SK-N-SH treated with all-trans-retinoic acid at 6 μM for 48 hours (cell line): ENCODE measurements around the gene NCF2.

Experiments used
- ARNTL ChIP-seq: fragments of 450-650 bp; formaldehyde crosslinking; IDR thresholded peaks from 2 replicates; pipeline ENCODE4 v1.5.0; 2020; ENCODE audit warnings: low read depth, mild to moderate bottlenecking, moderate library complexity, borderline replicate concordance
- CSDC2 ChIP-seq: fragments of 250-450 bp; sonication (Bioruptor Pico); IDR thresholded peaks from 2 replicates; pipeline ENCODE4 v1.5.0; 2020; ENCODE audit warnings: mild to moderate bottlenecking, moderate library complexity
- ISL1 ChIP-seq: fragments of 250-450 bp; sonication (Bioruptor Pico); IDR thresholded peaks from 2 replicates; pipeline ENCODE4 v2.1.2; 2022; ENCODE audit warnings: mild to moderate bottlenecking, moderate library complexity
- OSR1 ChIP-seq: fragments of 250-450 bp; sonication (Bioruptor Pico); IDR thresholded peaks from 2 replicates; pipeline ENCODE4 v1.8.0; 2022; ENCODE audit warnings: moderate library complexity, mild to moderate bottlenecking, inconsistent platforms
- PATZ1 ChIP-seq: fragments of 250-450 bp; sonication (Bioruptor Pico); IDR thresholded peaks from 2 replicates; pipeline ENCODE4 v1.8.0; 2020; ENCODE audit warnings: mild to moderate bottlenecking, moderate library complexity, borderline replicate concordance
- SNAI2 ChIP-seq: fragments of 250-450 bp; sonication (Bioruptor Pico); IDR thresholded peaks from 2 replicates; pipeline ENCODE4 v1.5.0; 2020; ENCODE audit warnings: mild to moderate bottlenecking, moderate library complexity
- TCF4 ChIP-seq: fragments of 250-450 bp; sonication (Bioruptor Pico); IDR thresholded peaks from 2 replicates; pipeline ENCODE4 v1.8.0; 2021; ENCODE audit warnings: mild to moderate bottlenecking, moderate library complexity, borderline replicate concordance
- ZC3H10 ChIP-seq: fragments of 250-450 bp; sonication (Bioruptor Pico); IDR thresholded peaks from 2 replicates; pipeline ENCODE4 v1.5.1; 2021; ENCODE audit warnings: mild to moderate bottlenecking, moderate library complexity
- ZFP3 ChIP-seq: fragments of 250-450 bp; sonication (Bioruptor Pico); IDR thresholded peaks from 2 replicates; pipeline ENCODE4 v1.5.0; 2020; ENCODE audit warnings: mild to moderate bottlenecking, moderate library complexity
- TF ChIP-seq, protein P1 (sequence below): fragments of 250-450 bp; sonication (Bioruptor Pico); IDR thresholded peaks from 2 replicates; pipeline ENCODE4 v1.5.1; 2020; ENCODE audit warnings: low read depth, mild to moderate bottlenecking, moderate library complexity
- TF ChIP-seq, protein P2 (sequence below): fragments of 250-450 bp; sonication (Bioruptor Pico); IDR thresholded peaks from 2 replicates; pipeline ENCODE4 v1.5.0; 2020; ENCODE audit warnings: mild to moderate bottlenecking, moderate library complexity

GRCh38 chr1:183515002-183515689, 75.1 kb downstream of the NCF2 start:
- no peak for TF ChIP-seq TCF4 (CRISPR knock-in tag)
- TF ChIP-seq ZFP3, result no peak
- no peak for TF ChIP-seq ARNTL (CRISPR knock-in tag)
- TF ChIP-seq CSDC2 (CRISPR knock-in tag), result no peak
- TF ChIP-seq SNAI2, result no peak
- no peak for TF ChIP-seq PATZ1 (CRISPR knock-in tag)
- no peak for TF ChIP-seq ISL1 (CRISPR knock-in tag)
- TF ChIP-seq OSR1 (CRISPR knock-in tag), result no peak
- TF ChIP-seq ZC3H10 (CRISPR knock-in tag), result no peak
- TF ChIP-seq, protein P1, sequence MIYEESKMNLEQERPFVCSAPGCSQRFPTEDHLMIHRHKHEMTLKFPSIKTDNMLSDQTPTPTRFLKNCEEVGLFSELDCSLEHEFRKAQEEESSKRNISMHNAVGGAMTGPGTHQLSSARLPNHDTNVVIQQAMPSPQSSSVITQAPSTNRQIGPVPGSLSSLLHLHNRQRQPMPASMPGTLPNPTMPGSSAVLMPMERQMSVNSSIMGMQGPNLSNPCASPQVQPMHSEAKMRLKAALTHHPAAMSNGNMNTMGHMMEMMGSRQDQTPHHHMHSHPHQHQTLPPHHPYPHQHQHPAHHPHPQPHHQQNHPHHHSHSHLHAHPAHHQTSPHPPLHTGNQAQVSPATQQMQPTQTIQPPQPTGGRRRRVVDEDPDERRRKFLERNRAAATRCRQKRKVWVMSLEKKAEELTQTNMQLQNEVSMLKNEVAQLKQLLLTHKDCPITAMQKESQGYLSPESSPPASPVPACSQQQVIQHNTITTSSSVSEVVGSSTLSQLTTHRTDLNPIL (CRISPR knock-in tag), result no peak
- TF ChIP-seq, protein P2, sequence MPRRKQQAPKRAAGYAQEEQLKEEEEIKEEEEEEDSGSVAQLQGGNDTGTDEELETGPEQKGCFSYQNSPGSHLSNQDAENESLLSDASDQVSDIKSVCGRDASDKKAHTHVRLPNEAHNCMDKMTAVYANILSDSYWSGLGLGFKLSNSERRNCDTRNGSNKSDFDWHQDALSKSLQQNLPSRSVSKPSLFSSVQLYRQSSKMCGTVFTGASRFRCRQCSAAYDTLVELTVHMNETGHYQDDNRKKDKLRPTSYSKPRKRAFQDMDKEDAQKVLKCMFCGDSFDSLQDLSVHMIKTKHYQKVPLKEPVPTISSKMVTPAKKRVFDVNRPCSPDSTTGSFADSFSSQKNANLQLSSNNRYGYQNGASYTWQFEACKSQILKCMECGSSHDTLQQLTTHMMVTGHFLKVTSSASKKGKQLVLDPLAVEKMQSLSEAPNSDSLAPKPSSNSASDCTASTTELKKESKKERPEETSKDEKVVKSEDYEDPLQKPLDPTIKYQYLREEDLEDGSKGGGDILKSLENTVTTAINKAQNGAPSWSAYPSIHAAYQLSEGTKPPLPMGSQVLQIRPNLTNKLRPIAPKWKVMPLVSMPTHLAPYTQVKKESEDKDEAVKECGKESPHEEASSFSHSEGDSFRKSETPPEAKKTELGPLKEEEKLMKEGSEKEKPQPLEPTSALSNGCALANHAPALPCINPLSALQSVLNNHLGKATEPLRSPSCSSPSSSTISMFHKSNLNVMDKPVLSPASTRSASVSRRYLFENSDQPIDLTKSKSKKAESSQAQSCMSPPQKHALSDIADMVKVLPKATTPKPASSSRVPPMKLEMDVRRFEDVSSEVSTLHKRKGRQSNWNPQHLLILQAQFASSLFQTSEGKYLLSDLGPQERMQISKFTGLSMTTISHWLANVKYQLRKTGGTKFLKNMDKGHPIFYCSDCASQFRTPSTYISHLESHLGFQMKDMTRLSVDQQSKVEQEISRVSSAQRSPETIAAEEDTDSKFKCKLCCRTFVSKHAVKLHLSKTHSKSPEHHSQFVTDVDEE (CRISPR knock-in tag), result no peak
